AG04449 (cell line): Measurements from ENCODE around the gene BCAS1.
"Not testable (repeated sequence)": the region's sequence is repeated elsewhere in the genome, so short reads cannot be mapped to it uniquely, and the experiment has no call there.

Source experiments
- CTCF ChIA-PET: fragments of 350-600 bp; formaldehyde crosslinking; extraction: SDS; loops from one replicate; lab custom pipeline; 2021; ENCODE audit warnings: antibody characterized with exemption; lab: Yijun Ruan, JAX
- POLR2A ChIA-PET: fragments of 400-600, 350-600 bp; formaldehyde crosslinking; extraction: SDS; loops from one replicate; lab custom pipeline; 2020; ENCODE audit warnings: antibody characterized with exemption, inconsistent platforms; lab: Yijun Ruan, JAX
- DNase-seq: peaks from one replicate; pipeline ENCODE4 v3.0.0-alpha.2; 2010; ENCODE audit warnings: low read depth, low spot score
- H3K4me3 ChIP-seq: 2 replicates; pipeline ENCODE4 v1.5.1; 2011; ENCODE audit warnings: low read depth, mild to moderate bottlenecking, control low read depth, low read length
- TF ChIP-seq, protein P1 (sequence below): IDR thresholded peaks from one replicate; pipeline ENCODE4 v1.5.1; 2011; ENCODE audit warnings: mild to moderate bottlenecking, moderate library complexity, low read length, control low read depth, inconsistent platforms; ENCODE audit not compliant: insufficient read depth; ENCODE audit errors: missing control alignments

The BCAS1 gene

GRCh38 chr20:54013471-54013870, 56.9 kb downstream of the BCAS1 start:
- ChIA-PET POLR2A (no interaction called here), CTCF (no interaction called here)
- H3K4me3 ChIP-seq, result no peak overlapping the region
- DNase-seq, result no peak
- TF ChIP-seq, protein P1, sequence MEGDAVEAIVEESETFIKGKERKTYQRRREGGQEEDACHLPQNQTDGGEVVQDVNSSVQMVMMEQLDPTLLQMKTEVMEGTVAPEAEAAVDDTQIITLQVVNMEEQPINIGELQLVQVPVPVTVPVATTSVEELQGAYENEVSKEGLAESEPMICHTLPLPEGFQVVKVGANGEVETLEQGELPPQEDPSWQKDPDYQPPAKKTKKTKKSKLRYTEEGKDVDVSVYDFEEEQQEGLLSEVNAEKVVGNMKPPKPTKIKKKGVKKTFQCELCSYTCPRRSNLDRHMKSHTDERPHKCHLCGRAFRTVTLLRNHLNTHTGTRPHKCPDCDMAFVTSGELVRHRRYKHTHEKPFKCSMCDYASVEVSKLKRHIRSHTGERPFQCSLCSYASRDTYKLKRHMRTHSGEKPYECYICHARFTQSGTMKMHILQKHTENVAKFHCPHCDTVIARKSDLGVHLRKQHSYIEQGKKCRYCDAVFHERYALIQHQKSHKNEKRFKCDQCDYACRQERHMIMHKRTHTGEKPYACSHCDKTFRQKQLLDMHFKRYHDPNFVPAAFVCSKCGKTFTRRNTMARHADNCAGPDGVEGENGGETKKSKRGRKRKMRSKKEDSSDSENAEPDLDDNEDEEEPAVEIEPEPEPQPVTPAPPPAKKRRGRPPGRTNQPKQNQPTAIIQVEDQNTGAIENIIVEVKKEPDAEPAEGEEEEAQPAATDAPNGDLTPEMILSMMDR, result no peak

DNA sequence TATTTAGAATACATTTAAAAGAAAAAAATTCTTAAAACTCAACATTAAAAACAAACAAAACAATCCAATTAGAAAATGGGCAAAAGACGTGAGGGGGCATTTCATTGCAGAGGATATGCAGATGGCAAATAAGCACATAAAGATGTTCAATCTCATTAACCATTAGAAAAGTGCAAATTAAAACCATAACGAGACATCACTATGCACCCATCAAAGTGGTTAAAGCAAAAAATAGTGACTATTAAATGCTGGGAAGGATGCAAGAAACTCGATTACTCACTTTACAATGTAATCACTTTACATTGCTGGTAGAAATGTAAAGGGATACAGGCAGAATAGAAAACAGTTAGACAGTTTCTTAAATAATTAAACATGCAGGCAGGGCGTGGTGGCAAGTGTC, 59.0 kb downstream of the BCAS1 start:
- ChIA-PET CTCF (no interaction called here), POLR2A (no interaction called here)
- TF ChIP-seq, protein P1, result no peak
- no peak overlapping the region for H3K4me3 ChIP-seq
- no peak for DNase-seq

DNA sequence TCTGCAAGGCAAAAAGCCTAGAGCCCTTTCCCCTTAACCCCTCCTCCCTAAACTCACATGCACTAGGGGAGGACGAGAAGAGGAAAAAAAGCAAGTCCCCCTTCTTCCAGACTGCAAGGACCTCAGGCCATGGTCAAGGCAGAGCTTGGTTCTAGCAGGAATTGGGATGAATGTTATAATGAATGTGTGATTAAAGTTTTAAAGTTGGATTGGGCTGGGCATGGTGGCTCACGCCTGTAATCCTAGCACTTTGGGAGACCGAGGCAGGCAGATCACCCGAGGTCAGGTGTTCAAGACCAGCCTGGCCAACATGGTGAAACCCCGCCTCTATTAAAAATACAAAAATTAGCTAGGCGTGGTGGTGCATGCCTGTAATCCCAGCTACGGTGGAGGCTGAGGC, 64.2 kb downstream of the BCAS1 start:
- POLR2A ChIA-PET, CTCF ChIA-PET: not testable (repeated sequence)

DNA sequence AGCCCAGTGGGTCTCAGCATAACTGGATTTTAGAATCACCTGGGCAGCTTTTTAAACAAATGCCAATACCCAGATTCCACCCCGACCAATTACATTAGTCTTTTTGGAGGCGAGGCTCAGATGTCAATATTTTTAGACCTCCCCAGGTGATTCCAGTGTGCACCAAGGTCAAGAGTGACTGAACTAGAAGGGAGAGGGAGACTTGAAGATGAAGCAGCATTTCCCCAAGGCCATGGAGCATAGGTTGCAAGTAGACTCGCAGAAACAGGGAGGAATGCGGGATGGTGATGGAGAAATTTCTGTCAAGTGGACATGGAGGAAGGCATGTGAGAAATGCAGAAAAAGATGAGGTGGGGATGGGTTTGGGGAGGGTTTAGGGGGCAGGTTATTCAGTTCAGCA, 64.9 kb downstream of the BCAS1 start:
- TF ChIP-seq, protein P1, result no peak
- CTCF ChIA-PET, result no interaction called here
- no peak overlapping the region for H3K4me3 ChIP-seq
- no peak for DNase-seq
- POLR2A ChIA-PET, result no interaction called here

More for the DNA sequence above, 64.2 kb downstream of the BCAS1 start:
- H3K4me3 ChIP-seq, DNase-seq: not testable (repeated sequence)

DNA sequence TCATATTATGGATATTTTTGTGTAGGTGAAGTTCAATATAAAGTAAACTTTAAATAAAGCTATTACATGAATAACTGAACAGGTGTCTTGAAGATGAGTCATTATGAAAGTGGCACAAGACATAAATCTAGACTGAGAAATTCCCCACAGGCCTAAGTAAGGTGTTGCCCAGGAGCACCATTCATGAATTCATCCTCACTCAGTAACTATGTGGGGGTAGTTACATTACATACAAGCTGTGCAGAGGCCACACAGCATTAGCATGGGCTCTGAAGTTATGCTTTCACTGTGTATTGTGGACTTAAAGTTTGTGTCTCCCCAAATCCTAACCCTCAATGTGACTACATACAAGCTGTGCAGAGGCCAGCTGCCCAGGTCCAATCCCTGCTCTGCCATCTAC, 65.9 kb downstream of the BCAS1 start:
- TF ChIP-seq, protein P1, result no peak
- DNase-seq, result no peak
- H3K4me3 ChIP-seq, result no peak overlapping the region
- ChIA-PET POLR2A (no interaction called here), CTCF (no interaction called here)

DNA sequence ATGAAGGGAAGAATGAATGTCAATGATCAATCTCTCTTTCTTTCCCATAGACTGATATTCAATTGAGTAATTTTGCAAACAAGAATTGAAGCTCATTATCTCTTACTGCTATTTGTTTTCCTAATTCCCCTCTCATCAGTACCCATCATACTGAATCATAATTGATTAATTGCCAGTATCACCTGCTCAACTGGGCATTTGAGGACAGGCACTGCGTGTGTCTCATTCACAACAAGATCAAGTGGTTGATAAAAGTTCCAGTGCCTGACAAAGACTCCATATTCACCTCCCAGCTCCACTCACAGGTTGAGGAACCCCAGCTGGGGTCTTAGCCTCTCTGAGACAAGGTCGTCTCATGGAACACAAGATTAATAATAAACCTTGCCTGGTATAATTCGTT, 67.7 kb downstream of the BCAS1 start:
- TF ChIP-seq, protein P1, result no peak
- ChIA-PET CTCF (no interaction called here), POLR2A (no interaction called here)
- no peak overlapping the region for H3K4me3 ChIP-seq
- DNase-seq, result no peak

DNA sequence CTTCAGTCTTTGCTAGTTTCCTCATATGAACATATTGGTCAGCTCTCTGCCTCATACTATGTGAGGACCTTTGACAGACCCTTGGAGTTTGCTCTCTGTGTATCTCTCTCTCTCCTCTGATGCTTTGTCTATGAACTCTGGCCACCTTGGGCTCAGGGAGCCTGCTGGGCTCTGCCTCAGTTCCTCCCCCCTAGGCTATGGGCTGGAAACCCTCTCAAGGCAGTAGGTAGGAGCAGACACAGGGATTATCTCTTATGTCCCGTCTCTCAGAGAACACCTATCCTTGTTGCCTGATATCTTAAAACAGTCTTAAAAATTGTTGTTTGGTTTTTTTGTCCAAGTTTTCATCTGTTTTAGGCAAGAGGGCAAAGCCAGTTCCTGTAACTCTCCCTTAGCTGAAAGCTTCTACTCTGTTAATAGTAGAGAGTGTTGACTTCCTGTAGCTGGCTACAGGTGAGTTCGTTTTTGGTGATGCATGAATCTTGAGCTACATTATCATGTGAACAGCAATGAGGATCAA, 68.3 kb downstream of the BCAS1 start:
- ChIA-PET POLR2A (no interaction called here), CTCF (no interaction called here)
- TF ChIP-seq, protein P1, result no peak
- no peak overlapping the region for H3K4me3 ChIP-seq
- DNase-seq, result no peak
